ENCODE results near the gene SCAF1. TPM values are rescaled to one million over a fixed set of nuclear protein-coding genes. Genes with fewer than 3 reads are reported as not detected.

SCAF1 gene
- polyA plus RNA-seq, 1 donor from 2014 or later: 11.9 TPM

GRCh38 chr19:49681830-49682229 is 39.8 kb downstream of the SCAF1 start:
- no peak overlapping the region for H3K4me2 ChIP-seq (ENCODE audit: low read length)
- peaks cover 35% of the 10 kb centered on the region for H3K79me2 ChIP-seq (replicated peaks; ENCODE audit: insufficient read depth, low read length)
- H3K27me3 ChIP-seq (ENCODE audit: insufficient read depth, low read depth, low read length): no peaks in the 10 kb centered on the region
- H3K4me3 ChIP-seq (ENCODE audit: low read length): no peak overlapping the region
- no peaks in the 10 kb centered on the region for H3K36me3 ChIP-seq (ENCODE audit: insufficient read depth, low read length)
- no peaks in the 10 kb centered on the region for H4K20me1 ChIP-seq (ENCODE audit: insufficient read depth)
- TF ChIP-seq, protein P1, sequence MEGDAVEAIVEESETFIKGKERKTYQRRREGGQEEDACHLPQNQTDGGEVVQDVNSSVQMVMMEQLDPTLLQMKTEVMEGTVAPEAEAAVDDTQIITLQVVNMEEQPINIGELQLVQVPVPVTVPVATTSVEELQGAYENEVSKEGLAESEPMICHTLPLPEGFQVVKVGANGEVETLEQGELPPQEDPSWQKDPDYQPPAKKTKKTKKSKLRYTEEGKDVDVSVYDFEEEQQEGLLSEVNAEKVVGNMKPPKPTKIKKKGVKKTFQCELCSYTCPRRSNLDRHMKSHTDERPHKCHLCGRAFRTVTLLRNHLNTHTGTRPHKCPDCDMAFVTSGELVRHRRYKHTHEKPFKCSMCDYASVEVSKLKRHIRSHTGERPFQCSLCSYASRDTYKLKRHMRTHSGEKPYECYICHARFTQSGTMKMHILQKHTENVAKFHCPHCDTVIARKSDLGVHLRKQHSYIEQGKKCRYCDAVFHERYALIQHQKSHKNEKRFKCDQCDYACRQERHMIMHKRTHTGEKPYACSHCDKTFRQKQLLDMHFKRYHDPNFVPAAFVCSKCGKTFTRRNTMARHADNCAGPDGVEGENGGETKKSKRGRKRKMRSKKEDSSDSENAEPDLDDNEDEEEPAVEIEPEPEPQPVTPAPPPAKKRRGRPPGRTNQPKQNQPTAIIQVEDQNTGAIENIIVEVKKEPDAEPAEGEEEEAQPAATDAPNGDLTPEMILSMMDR (IDR thresholded peaks at IDR 0.05; ENCODE audit: poor library complexity, severe bottlenecking): no peak
- TF ChIP-seq MXI1 (conservative IDR thresholded peaks at IDR 0.05; ENCODE audit: poor library complexity, severe bottlenecking) (no peak), RAD21 (conservative IDR thresholded peaks at IDR 0.05) (no peak), TAF1 (IDR thresholded peaks at IDR 0.05; ENCODE audit: low read depth) (no peak), EP300 (conservative IDR thresholded peaks at IDR 0.05; ENCODE audit: poor library complexity, severe bottlenecking) (no peak), SMC3 (conservative IDR thresholded peaks at IDR 0.05; ENCODE audit: poor library complexity) (no peak), REST (IDR thresholded peaks at IDR 0.05; ENCODE audit: borderline replicate concordance) (no peak), POLR2AphosphoS5 (IDR thresholded peaks at IDR 0.05) (no peak), EZH2 (IDR thresholded peaks at IDR 0.05; ENCODE audit: borderline replicate concordance, insufficient read depth, low read length, poor library complexity, severe bottlenecking) (no peak)
- H3K9ac ChIP-seq (ENCODE audit: low read length): no peak overlapping the region
- H3K27ac ChIP-seq (ENCODE audit: low read length): no peak overlapping the region
- H3K9me2 ChIP-seq (ENCODE audit: insufficient read depth, low read length): no peaks in the 10 kb centered on the region
- H3F3A ChIP-seq (ENCODE audit: insufficient read depth, low read length, poor library complexity, severe bottlenecking): peaks cover 3% of the 10 kb centered on the region
- no peak overlapping the region for H2AFZ ChIP-seq (ENCODE audit: low read depth, low read length)
- no peaks in the 10 kb centered on the region for H3K9me3 ChIP-seq (ENCODE audit: low read length)

DNA sequence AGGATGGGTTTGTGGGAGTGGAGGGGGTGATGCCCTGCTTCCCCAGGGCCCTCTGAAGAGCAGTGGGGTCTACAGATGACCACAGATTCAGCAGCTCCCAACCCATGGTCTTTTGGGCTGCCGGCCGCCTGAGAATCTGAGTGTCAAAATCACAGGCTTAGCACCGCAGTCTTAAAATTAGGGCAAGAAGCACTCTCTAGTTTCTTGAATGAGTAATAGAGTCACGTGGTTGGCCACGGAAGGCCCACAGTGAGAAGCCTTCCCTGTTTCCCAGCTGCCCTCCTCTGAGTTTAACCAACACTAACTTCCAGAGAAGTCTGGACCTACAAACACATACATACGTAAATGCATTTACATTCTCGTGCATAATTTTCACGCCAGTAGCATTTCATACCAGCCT is 40.3 kb downstream of the SCAF1 start:
- TF ChIP-seq RAD21 (conservative IDR thresholded peaks at IDR 0.05): no peak
- TF ChIP-seq MXI1 (conservative IDR thresholded peaks at IDR 0.05; ENCODE audit: poor library complexity, severe bottlenecking): no peak
- no peak for TF ChIP-seq EP300 (conservative IDR thresholded peaks at IDR 0.05; ENCODE audit: poor library complexity, severe bottlenecking)
- TF ChIP-seq TAF1 (IDR thresholded peaks at IDR 0.05; ENCODE audit: low read depth): no peak
- TF ChIP-seq, protein P1 (IDR thresholded peaks at IDR 0.05; ENCODE audit: poor library complexity, severe bottlenecking): no peak
- no peak for TF ChIP-seq SMC3 (conservative IDR thresholded peaks at IDR 0.05; ENCODE audit: poor library complexity)
- TF ChIP-seq EZH2 (IDR thresholded peaks at IDR 0.05; ENCODE audit: borderline replicate concordance, insufficient read depth, low read length, poor library complexity, severe bottlenecking): no peak
- TF ChIP-seq POLR2AphosphoS5 (IDR thresholded peaks at IDR 0.05): no peak
- TF ChIP-seq REST (IDR thresholded peaks at IDR 0.05; ENCODE audit: borderline replicate concordance): no peak
- H2AFZ ChIP-seq (ENCODE audit: low read depth, low read length): no peak overlapping the region
- no peaks in the 10 kb centered on the region for H3K9me3 ChIP-seq (ENCODE audit: low read length)
- H3K4me3 ChIP-seq (ENCODE audit: low read length): no peak overlapping the region
- no peaks in the 10 kb centered on the region for H4K20me1 ChIP-seq (ENCODE audit: insufficient read depth)
- peaks cover 35% of the 10 kb centered on the region for H3K79me2 ChIP-seq (replicated peaks; ENCODE audit: insufficient read depth, low read length)
- no peak overlapping the region for H3K4me2 ChIP-seq (ENCODE audit: low read length)
- H3K9ac ChIP-seq (ENCODE audit: low read length): no peak overlapping the region
- no peaks in the 10 kb centered on the region for H3K9me2 ChIP-seq (ENCODE audit: insufficient read depth, low read length)
- H3K27me3 ChIP-seq (ENCODE audit: insufficient read depth, low read depth, low read length): no peaks in the 10 kb centered on the region
- H3K27ac ChIP-seq (ENCODE audit: low read length): no peak overlapping the region
- H3K36me3 ChIP-seq (ENCODE audit: insufficient read depth, low read length): no peaks in the 10 kb centered on the region
- H3F3A ChIP-seq (ENCODE audit: insufficient read depth, low read length, poor library complexity, severe bottlenecking): peaks cover 3% of the 10 kb centered on the region
